Medulla oblongata (tissue), 1 donor: ENCODE results near the gene SHISAL1.
"Not testable (repeated sequence)": the region's sequence is repeated elsewhere in the genome, so short reads cannot be mapped to it uniquely, and the experiment has no call there.

Source experiments
- DNase-seq: peaks from one replicate; pipeline ENCODE4 v3.0.0-alpha.2; 2015; ENCODE audit errors: extremely low spot score

SHISAL1 gene

GRCh38 chr22:44237290-44237689 is 75.5 kb downstream of the SHISAL1 start:
- DNase-seq: no peak

GRCh38 chr22:44234372-44234771 is 78.4 kb downstream of the SHISAL1 start:
- not testable (repeated sequence) for DNase-seq

GRCh38 chr22:44231233-44231632 is 81.5 kb downstream of the SHISAL1 start:
- no peak for DNase-seq

- DNase-seq: no peak
These were observed 82.9 kb downstream of the SHISAL1 start for GRCh38 chr22:44229809-44230208.

- DNase-seq: no peak
These were observed 83.4 kb downstream of the SHISAL1 start for GRCh38 chr22:44229331-44229730.

- no peak for DNase-seq
These were observed 86.9 kb downstream of the SHISAL1 start for GRCh38 chr22:44225812-44226211.

GRCh38 chr22:44225091-44225689 is 87.6 kb downstream of the SHISAL1 start:
- no peak for DNase-seq

- DNase-seq: no peak
These were observed 88.6 kb downstream of the SHISAL1 start for GRCh38 chr22:44224166-44224565.

GRCh38 chr22:44221710-44222475 is 90.9 kb downstream of the SHISAL1 start:
- no peak for DNase-seq

GRCh38 chr22:44220727-44221680 is 91.7 kb downstream of the SHISAL1 start:
- DNase-seq: no peak

GRCh38 chr22:44219101-44219870 is 93.5 kb downstream of the SHISAL1 start:
- no peak for DNase-seq

GRCh38 chr22:44218071-44218470 is 94.7 kb downstream of the SHISAL1 start:
- DNase-seq: no peak

GRCh38 chr22:44217346-44217745 is 95.4 kb downstream of the SHISAL1 start:
- DNase-seq: no peak

- no peak for DNase-seq
These were observed 97.5 kb downstream of the SHISAL1 start for GRCh38 chr22:44215287-44215686.

- no peak for DNase-seq
These were observed 98.0 kb downstream of the SHISAL1 start for GRCh38 chr22:44214764-44215163.

- DNase-seq: no peak
These were observed 98.6 kb downstream of the SHISAL1 start for GRCh38 chr22:44214187-44214586.

- no peak for DNase-seq
These were observed 99.2 kb downstream of the SHISAL1 start for GRCh38 chr22:44213489-44214043.

- DNase-seq: no peak
These were observed 99.8 kb downstream of the SHISAL1 start for GRCh38 chr22:44212936-44213335.

GRCh38 chr22:44211946-44212930 is 100.5 kb downstream of the SHISAL1 start:
- DNase-seq: no peak
